ENCODE data around the gene ZNF622. TPM values are rescaled to one million over a fixed set of nuclear protein-coding genes. Genes with fewer than 3 reads are reported as not detected.

Gene ZNF622
- total and polyA plus RNA-seq, 2 of the 13 experiments (the other 11 are each of a cell fraction or from before 2014, with no cell fraction given): 12.1 to 44.7 TPM

DNA sequence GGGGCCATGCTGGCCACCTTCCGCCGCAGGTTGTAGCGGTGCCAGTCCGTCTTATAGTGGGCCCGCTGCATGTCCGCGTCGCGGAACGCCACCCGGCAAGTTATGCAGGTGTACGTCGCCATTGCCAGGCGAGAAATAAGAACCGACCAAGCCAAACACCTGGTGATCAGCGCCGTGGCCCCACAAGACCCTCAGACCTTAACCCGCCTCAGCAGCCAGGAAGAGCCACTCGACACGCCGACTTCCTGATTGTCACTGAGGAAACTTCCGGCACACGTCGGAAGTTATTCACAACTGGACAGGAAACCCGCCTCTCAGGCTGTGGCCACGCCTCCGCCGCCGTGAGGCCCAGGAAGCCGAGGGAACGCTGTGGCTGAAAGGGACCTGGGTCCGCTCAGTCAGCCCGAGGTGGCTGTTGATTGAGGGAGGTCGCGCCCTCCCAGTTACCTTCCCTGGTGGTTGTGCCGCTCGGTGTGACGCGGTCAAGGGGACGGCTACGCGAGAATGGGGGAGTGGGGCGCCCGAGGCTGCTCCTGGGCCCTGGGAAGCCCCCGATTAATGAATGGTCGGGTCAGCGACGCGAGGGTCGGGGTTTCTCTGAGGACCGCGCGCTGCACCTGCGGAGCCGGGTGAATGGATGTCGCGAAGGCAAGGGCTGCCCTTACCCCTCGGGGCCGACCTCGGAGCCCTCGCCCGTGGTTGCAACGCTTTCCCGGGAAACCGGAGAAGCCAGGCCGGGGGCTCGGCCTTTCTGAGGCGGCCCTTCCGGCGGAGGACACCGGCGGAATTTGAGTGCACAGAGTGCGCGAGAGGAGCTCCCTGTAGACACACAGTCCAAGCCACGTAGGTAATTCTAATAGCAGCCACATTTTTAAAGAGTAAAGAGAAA lies at the start of gene ZNF622 (continued):
- TF ChIP-seq REL (CRISPR knock-in tag; conservative IDR thresholded peaks at IDR 0.05) (0 out of 2 replicates have a peak, but pooled peaks have one; percentile 67), HOMEZ (CRISPR knock-in tag; IDR thresholded peaks at IDR 0.05; ENCODE audit: low read depth) (0 out of 2 replicates have a peak, but pooled peaks have one; percentile 13), BCLAF1 (IDR thresholded peaks at IDR 0.05) (no peak), EHMT2 (IDR thresholded peaks at IDR 0.05; ENCODE audit: borderline replicate concordance, low read depth, low read length) (no peak), NR3C1 (CRISPR knock-in tag; IDR thresholded peaks at IDR 0.05) (no peak), ZNF777 (CRISPR knock-in tag; IDR thresholded peaks at IDR 0.05) (peak; percentile 80), AHR (CRISPR knock-in tag; IDR thresholded peaks at IDR 0.05) (0 out of 2 replicates have a peak, but pooled peaks have one; percentile 52), ZNF10 (CRISPR knock-in tag; IDR thresholded peaks at IDR 0.05; ENCODE audit: borderline replicate concordance, low read depth) (no peak), ZFP62 (CRISPR knock-in tag; IDR thresholded peaks at IDR 0.05) (no peak), ZNF230 (CRISPR knock-in tag; IDR thresholded peaks at IDR 0.05) (no peak), ZNF816 (CRISPR knock-in tag; IDR thresholded peaks at IDR 0.05; ENCODE audit: borderline replicate concordance) (no peak), CAMTA2 (CRISPR knock-in tag; IDR thresholded peaks at IDR 0.05; ENCODE audit: borderline replicate concordance) (no peak), PRDM10 (CRISPR knock-in tag; IDR thresholded peaks at IDR 0.05; ENCODE audit: low read depth) (0 out of 2 replicates have a peak, but pooled peaks have one; percentile 24), ZNF746 (CRISPR knock-in tag; IDR thresholded peaks at IDR 0.05) (no peak), GRHL1 (CRISPR knock-in tag; conservative IDR thresholded peaks at IDR 0.05) (no peak)
- TF ChIP-seq, protein P1, sequence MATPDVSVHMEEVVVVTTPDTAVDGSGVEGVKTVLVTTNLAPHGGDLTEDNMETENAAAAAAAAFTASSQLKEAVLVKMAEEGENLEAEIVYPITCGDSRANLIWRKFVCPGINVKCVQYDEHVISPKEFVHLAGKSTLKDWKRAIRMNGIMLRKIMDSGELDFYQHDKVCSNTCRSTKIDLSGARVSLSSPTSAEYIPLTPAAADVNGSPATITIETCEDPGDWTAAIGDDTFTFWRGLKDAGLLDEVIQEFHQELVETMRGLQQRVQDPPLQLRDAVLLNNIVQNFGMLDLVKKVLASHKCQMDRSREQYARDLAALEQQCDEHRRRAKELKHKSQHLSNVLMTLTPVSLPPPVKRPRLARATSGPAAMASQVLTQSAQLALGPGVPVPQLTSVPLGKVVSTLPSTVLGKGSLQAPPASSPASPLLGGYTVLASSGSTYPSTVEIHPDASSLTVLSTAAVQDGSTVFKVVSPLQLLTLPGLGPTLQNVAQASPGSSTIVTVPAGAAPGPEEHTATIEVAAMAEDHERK (CRISPR knock-in tag; IDR thresholded peaks at IDR 0.05; ENCODE audit: low read depth): peak; percentile 60

All from HepG2 (cell line).